GM19043 (cell line): Measurements from ENCODE around the gene SREK1.
"Not testable (repeated sequence)": the region's sequence is repeated elsewhere in the genome, so short reads cannot be mapped to it uniquely, and the experiment has no call there.

Experiments
- ATAC-seq: cut with Tn5 transposase; IDR thresholded peaks from one replicate; pipeline ENCODE4 v1.9.1; 2021; ENCODE audit warnings: low read depth; ENCODE audit not compliant: unreplicated experiment

SREK1 gene

GRCh38 chr5:66144074-66144833, at the start of gene SREK1:
Gene SREK1 (plus strand): TSS chr5:66144300. CDS start chr5:66144377, 77 bp downstream.
- ATAC-seq: peak; percentile 85

- ATAC-seq: no peak
Measured at GRCh38 chr5:66100851-66101250, 43.2 kb upstream of the SREK1 start.

- ATAC-seq: no peak
Measured at GRCh38 chr5:66113160-66113559, 30.9 kb upstream of the SREK1 start.

GRCh38 chr5:66118304-66118703, 25.8 kb upstream of the SREK1 start:
- ATAC-seq: no peak

- no peak for ATAC-seq
Measured at GRCh38 chr5:66122379-66123034, 21.6 kb upstream of the SREK1 start.

- ATAC-seq: no peak
Measured at GRCh38 chr5:66129144-66129543, 15.0 kb upstream of the SREK1 start.

GRCh38 chr5:66130493-66130892, 13.6 kb upstream of the SREK1 start:
- ATAC-seq: no peak

- no peak for ATAC-seq
Measured at GRCh38 chr5:66134407-66134861, 9.7 kb upstream of the SREK1 start.

GRCh38 chr5:66136053-66136452, 8.0 kb upstream of the SREK1 start:
- ATAC-seq: no peak

- not testable (repeated sequence) for ATAC-seq
Measured at GRCh38 chr5:66136944-66137343, 7.2 kb upstream of the SREK1 start.

GRCh38 chr5:66138637-66139317, 5.3 kb upstream of the SREK1 start:
- no peak for ATAC-seq

- no peak for ATAC-seq
Measured at GRCh38 chr5:66139318-66139712, 4.8 kb upstream of the SREK1 start.

- ATAC-seq: no peak
Measured at GRCh38 chr5:66142417-66142816, 1.7 kb upstream of the SREK1 start.

GRCh38 chr5:66143473-66144073, 527 bp upstream of the SREK1 start:
- ATAC-seq: peak; percentile 26

- ATAC-seq: peak; percentile 39
Measured at GRCh38 chr5:66144834-66145390, 812 bp downstream of the SREK1 start.

GRCh38 chr5:66145737-66146136, 1.6 kb downstream of the SREK1 start:
- no peak for ATAC-seq

GRCh38 chr5:66149950-66150349, 5.8 kb downstream of the SREK1 start:
- ATAC-seq: no peak

GRCh38 chr5:66151030-66151429, 6.9 kb downstream of the SREK1 start:
- no peak for ATAC-seq

- ATAC-seq: no peak
Measured at GRCh38 chr5:66151491-66151890, 7.4 kb downstream of the SREK1 start.

- ATAC-seq: no peak
Measured at GRCh38 chr5:66157046-66157445, 12.9 kb downstream of the SREK1 start.

- no peak for ATAC-seq
Measured at GRCh38 chr5:66161356-66161755, 17.3 kb downstream of the SREK1 start.
